ENCODE data around the gene NKAPD1. TPM values are rescaled to one million over a fixed set of nuclear protein-coding genes. Genes with fewer than 3 reads are reported as not detected.
A peak's percentile ranks its signal among the peaks of the same experiment; 100 is the strongest.

NKAPD1 gene
- total and polyA plus RNA-seq, 9 of the 15 experiments (the other 6 are each of a cell fraction or from before 2014, with no cell fraction given): 14.1 to 73.5 (median 29.3) TPM

GRCh38 chr11:112085822-112086421 lies 11.8 kb downstream of the NKAPD1 start (continued):
- TF ChIP-seq CUX1 (CRISPR knock-in tag; IDR thresholded peaks at IDR 0.05): no peak
- peak; percentile 70 for TF ChIP-seq USF2 (CRISPR knock-in tag; IDR thresholded peaks at IDR 0.05)
- no peak for TF ChIP-seq ZFPM2 (CRISPR knock-in tag; IDR thresholded peaks at IDR 0.05)
- TF ChIP-seq HES1 (IDR thresholded peaks at IDR 0.05; ENCODE audit: low read depth): no peak
- no peak for TF ChIP-seq RB1 (IDR thresholded peaks at IDR 0.05; ENCODE audit: low read depth)
- no peak for TF ChIP-seq KLF16 (IDR thresholded peaks at IDR 0.05)
- TF ChIP-seq IRF1 (CRISPR knock-in tag; IDR thresholded peaks at IDR 0.05; ENCODE audit: borderline replicate concordance): no peak
- TF ChIP-seq PHTF2 (CRISPR knock-in tag; IDR thresholded peaks at IDR 0.05): peak; percentile 23; the same call in 1 of the 2 replicates
- TF ChIP-seq ZNF740 (CRISPR knock-in tag; IDR thresholded peaks at IDR 0.05): peak; percentile 15; the same call in 1 of the 2 replicates
- no peak for TF ChIP-seq ZNF740 (tag; IDR thresholded peaks at IDR 0.05)
- TF ChIP-seq ZNF696 (CRISPR knock-in tag; conservative IDR thresholded peaks at IDR 0.05): no peak
- TF ChIP-seq KLF13 (tag; IDR thresholded peaks at IDR 0.05; ENCODE audit: borderline replicate concordance, low read depth): 0 out of 2 replicates have a peak, but pooled peaks have one; percentile 32
- TF ChIP-seq MTA2 (IDR thresholded peaks at IDR 0.05; ENCODE audit: low read depth): no peak
- peak; percentile 29 for TF ChIP-seq NEUROD1 (IDR thresholded peaks at IDR 0.05; ENCODE audit: borderline replicate concordance, low read depth, low read length, partially characterized antibody)
- TF ChIP-seq ZNF436 (CRISPR knock-in tag; IDR thresholded peaks at IDR 0.05): no peak
- no peak for TF ChIP-seq ZNF140 (CRISPR knock-in tag; IDR thresholded peaks at IDR 0.05)
- TF ChIP-seq ZNF644 (tag; IDR thresholded peaks at IDR 0.05; ENCODE audit: low read depth): no peak
- TF ChIP-seq KDM4B (IDR thresholded peaks at IDR 0.05; ENCODE audit: borderline replicate concordance in 2 of 2, low read depth in 1 of 2): no peak
